Stimulated activated naive CD4-positive, alpha-beta T cell treated with Interleukin-2 at 50 U/mL for 16 hours (primary cell): Measurements from ENCODE around the gene LRRTM3.

Experiments used
- DNase-seq: peaks from one replicate; lab custom pipeline; 2025; lab: John Stamatoyannopoulos, UW

Gene LRRTM3

DNA sequence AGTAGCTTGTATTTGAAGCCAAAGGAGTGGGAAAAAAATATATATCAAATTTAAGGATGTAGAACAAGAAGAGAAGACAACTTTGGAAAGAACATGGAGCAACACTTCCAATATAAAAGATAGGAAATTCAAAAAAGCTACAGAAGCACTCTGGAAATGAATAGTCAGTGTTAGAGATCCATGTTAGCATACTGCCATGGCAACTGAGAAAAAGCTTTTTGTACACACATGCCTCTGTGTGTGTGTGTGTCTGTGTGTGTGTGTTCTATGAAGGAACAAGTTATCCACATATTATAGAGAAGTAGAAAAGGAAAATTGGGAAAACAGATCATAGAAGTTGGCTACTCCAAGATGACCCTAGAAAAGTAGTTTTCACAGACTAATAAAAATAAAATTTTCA lies 96.3 kb downstream of the LRRTM3 start:
- DNase-seq, result no peak

DNA sequence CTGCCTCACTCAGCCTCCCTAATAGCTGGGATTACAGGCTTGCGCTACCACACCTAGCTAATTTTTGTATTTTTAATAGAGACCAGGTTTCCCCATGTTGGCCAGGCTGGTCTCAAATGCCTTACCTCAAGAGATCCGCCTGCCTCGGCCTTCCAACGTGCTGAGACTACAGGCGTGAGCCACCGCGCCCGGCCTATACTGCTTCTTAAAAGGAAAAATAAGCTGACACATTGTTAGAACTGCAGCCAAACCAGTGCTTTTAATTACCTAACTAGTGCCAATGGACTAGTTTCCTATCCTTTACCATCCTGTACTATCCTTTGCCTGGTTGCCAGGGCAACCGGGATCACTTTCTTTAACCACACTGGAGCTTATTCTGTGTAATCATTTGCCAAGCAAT lies 108.0 kb downstream of the LRRTM3 start:
- no peak for DNase-seq

DNA sequence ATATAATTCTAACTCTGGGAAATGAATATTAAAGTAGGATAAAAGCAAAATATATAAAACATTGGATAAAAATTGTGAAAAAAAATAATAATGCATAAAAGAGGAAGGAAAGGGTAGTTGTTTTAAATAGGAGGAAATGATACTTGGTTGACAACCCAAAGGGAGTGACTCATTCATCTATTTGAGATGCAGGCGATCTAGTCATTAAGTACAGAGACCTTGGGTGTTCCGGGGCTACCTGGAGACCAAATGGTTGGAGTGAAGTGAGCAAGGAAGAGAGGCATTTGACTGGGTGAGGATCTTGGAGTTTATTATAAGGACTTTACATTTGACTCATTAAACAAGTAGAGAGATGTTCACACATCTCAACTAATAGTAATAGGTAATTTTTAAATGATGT lies 111.0 kb downstream of the LRRTM3 start:
- DNase-seq, result no peak

DNA sequence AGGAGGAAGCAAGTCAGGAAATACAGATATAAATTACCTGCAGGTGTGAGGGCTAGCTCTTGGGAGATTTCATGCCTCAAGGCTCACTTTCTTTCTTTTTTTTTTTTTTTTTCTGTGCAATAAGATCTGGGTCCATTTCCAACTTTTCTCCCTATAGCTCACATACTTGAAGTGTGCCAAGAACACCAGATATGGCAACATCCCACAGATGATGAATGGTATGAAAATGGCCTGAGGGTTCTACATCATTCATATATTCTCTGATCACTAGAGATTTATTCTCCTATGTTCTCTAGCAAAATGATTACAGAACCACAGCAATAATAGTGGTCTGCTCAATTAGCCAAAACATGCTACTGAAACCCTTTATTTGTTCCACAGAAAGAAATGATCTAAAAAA lies 117.2 kb downstream of the LRRTM3 start:
- no peak for DNase-seq

DNA sequence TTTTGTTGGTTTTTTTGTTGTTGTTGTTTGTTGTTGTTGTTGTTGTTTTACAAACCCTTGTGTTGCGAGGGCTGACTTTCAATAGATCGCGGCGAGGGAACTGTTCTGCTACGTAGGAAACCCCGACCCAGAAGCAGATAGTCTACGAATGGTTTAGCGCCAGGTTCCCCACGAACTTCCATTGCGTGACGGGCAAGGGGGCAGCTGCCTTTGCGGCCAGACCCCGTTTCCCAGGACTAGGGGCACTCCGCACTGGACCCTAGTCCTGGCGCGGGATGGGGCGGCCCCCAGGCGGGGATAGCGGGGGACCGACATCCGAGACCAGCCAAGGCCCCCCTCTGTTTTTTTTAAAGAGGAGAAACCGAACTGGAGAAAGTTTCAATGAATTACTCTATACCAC lies 119.6 kb downstream of the LRRTM3 start:
- no peak for DNase-seq

DNA sequence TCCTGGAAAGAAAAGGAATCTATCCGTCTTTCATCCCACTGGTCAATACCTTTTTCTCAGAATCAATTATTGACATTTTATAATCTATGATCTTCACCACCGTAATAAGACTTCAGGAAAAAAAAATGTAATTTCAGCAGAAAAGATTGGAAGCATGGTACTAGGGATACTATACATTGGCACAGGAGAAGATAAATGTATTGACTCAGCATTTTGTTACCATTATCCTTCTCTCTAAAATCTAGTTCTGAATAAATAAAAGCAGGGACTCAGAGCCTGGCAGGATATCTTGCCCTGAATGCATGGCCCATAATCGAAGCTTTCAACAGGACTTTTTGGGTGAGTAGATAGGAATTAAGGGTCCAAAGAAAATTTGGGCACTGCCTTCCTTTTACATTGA lies 120.7 kb downstream of the LRRTM3 start:
- no peak for DNase-seq

DNA sequence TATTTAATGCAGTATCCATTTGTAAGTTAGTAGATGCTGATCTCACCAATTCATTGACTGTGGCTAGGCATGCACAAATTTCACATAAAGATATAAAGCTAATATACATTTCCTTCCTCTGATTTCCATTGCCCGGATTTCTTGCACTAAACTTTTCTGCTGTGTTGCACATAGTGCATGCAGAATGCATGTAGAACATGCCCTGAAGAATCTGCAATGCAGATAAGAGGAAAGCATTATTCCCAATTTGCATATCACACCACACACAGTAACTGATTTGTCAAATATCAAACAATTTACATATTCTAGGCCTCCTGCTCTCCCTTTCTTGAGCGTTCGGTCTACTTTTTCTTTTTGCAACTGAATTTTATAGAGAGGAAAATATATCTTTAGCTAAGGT lies 124.2 kb downstream of the LRRTM3 start:
- no peak for DNase-seq

DNA sequence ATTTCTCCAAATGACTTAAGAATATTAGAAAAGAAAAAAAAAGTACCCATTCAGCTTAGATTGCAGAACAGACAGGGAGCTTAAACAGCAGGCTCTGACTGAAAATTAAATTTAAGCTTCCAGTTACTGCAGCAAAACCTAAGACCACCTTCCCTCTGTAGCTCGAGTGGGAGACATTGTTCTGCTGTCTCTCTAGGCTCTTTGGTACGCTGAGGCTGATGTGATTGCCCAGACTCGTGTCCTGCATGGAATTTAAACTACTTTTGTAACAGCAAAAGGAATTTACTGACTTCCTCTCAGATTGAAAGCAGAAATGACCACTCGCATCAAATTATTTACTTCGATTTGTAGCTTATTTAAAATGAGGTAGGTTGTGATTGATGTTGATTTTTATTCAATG lies 124.6 kb downstream of the LRRTM3 start:
- DNase-seq, result no peak

DNA sequence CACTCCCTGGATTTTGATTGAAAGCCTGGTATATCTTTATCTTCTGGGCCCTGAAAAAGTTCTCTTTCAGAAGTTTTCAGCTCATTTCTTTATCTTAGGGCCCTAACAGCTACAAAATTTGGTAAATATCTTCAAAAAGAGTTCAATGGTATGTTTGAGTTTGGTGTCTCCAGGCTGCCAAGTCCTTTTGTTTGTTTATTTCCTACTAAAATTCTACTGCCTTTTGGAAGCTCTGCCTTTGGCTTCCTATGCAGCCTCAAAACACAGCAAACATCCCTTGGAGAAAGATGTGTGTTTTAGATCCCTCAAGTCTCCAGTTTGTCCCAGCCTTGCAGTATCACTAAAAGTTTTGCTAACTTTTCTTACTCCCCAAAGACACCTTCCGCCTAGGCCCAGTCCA lies 146.8 kb downstream of the LRRTM3 start:
- no peak for DNase-seq

DNA sequence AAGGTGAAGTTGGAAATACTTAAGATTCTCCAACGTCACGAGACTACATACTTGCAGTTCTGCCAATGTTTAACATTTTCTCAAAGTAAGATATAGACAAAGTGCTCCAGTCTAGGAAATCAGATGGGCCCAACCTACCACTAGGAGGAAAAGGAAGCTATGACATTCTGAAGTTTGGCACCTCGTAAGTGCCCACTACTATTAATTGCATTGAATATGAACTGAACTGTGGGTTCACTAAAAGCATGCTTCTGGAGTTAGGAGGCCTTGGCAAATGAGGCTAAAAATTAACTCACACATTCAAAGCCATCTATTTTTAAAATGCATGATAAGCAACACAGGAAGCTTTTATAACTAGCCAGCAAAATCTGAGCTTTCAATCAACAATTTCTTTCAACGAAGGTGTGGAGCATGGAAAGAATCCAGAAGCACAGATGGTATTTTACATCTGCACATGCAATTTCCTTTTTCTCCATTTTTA lies 149.7 kb downstream of the LRRTM3 start:
- no peak for DNase-seq

DNA sequence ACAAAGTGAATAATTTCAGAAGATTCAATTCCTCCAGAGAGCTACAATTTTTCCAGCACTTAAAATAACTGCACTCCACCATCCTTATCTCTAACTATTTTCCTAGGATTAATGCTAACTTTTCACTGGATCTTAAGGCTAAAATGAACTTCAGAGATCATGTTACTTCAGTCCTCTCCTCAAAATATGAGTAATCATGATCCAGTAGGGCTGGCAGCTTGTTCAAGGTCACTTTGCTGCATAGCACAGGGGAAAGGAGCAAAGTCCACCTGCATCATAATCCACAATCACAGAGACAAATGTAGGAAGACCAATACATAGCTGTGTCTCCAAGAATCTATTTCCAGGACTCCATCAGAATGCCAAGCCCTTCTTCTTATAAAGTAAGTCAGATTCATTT lies 150.3 kb downstream of the LRRTM3 start:
- DNase-seq, result no peak

DNA sequence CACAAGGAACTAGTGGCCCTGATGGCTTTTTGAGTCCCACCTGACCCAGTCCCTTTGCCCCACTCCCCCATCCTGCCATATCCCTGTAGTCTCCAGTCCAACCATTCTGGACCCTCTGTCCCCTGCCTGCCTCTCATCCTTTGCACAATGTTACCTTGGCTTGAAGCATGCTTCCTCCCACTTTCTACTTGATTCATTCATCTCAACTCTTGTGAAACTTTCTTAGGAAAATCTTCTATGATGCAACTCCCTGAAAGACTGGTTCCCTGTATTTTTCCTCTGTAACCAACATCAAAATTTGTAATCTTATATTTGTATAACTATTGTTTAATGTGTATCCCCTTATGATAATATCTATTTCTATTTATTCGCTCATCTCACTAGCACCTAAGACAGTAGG lies 151.5 kb downstream of the LRRTM3 start:
- no peak for DNase-seq

DNA sequence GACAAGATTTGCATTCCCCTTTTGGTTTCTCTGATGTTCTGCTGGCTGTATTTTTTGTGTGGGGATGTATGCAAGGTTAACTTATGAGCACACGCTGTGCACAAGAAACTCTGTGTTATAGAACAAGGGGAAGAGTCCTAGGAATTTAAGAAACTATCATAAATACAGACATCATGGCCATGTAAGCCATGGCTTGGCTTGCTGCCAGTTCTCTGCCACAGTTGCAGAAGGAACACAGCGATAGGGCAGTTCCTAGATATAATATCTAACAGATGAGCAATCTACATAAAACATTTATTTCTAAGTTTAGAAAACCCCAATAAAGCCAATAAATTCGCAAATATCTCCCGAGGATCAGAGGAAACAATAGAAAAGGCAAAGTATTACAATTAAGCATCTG lies 153.3 kb downstream of the LRRTM3 start:
- no peak for DNase-seq

DNA sequence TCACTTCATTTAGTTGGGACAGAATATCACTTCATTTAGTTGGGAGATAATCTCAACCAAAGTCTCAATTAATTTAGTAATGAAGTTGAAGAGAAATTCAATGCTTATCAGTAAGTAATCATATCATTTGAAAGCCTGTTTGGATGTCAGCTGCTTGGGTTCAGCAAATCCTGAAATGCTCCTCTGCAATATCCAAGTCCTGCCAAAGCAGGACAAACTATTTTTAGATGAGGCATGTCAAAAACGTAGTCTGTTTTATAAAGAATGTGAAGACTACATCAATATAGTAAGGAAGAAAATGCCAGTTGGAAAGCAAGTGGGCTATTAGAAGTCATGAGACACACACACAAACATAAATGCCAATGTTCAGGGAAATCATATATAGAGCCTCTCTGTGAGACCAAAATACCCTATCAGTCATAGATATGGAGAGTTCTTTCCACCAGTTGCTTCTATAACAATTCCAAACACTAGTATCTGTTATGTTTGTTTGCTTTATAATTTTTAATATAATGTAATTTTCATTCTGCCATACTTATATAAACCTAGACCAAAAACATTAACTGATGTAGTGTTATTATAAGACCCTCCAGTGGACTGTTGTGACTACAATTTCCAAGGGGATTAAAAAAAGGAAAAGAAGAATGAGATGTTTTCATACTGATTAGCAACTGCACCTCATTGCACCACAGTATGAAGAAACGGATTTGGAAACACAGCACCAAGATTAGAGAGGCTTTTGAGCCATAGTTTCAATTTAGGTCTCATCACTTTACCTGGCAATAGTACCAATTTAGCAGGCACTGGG lies 160.7 kb downstream of the LRRTM3 start:
- DNase-seq, result no peak

DNA sequence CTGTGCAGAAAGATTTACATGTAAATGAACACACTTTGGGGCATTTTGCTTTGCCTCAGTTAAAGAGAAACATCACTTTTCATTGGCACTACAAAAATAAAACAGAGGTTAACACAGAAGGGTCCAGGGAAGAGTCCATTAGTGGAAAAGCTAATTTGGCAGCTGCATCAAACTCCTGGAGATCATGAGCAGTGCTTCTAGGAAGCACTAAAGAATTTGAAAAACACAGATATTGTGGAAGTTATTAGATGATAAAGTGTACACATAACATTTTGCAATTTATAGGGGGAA lies 161.2 kb downstream of the LRRTM3 start:
- DNase-seq, result no peak

DNA sequence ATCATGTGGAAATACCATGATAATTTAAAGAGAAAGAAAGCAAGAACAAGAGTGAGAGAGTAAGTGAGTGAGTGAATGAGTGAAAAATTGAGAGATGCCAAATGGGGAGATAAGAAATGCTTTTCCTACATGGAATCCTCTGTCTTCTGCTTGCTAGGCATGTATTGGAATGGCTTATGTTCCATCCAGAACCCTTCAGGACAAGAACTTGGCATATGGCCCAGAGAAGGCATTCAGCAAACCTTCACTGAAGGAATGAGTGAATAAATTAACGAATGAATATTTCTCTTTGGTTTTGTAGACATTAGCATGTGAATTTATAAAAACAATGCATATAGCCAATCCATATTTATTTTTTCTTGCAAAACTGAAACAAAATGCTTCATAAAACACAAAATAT lies 162.2 kb downstream of the LRRTM3 start:
- DNase-seq, result no peak

DNA sequence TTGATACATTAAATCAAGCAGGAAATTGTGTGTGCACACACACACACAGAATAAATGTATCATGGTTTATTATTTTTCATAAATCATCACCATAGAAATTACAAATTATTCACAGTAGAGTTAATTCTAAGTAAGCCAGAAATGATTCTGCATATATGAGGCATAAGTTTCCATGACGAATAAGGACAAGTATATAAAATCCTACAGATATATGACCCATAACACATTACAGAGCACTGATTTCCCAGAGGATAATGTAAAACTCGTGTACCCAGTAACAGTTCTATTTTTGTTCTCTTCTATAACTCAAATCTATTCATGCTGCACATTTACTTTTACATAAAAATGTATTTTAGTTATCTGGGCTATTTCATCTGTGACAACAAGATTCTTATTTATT lies 169.7 kb downstream of the LRRTM3 start:
- DNase-seq, result no peak

DNA sequence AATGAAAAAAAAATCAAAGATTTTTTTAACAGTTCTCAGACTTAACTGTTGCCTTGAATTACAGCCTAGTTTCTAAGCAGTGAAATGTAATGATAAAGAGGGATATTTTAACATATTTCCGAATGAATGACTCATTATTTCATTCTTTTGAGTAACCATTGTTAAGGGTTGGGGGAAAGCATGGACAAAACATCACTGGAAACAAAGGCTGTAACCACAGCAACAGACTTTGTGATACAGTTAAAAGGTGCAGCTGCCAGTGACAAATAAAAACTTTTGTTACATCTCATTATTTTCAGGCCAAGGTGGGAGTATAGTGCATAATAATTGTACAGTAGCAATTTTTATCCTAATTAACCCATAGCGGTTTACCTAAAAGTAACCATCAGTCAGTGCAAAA lies 172.6 kb downstream of the LRRTM3 start:
- no peak for DNase-seq

DNA sequence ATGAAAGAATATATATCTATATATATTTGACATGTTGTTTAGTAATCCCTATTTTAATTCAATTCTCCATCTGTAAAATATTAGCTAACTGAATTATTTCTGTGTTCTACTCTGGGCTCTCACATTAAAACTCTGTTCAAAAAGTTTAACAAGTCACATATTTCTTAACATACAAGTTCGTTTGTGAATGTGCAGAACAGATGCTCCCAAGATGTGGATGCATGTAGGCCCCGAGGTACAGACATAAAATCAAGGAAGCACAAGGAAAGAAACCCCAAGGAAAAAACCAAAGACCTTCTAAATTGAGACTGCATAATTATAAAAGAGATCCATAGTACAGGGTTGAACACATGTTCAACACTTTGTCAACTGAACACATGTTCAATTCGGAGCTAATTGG lies 175.1 kb downstream of the LRRTM3 start:
- no peak for DNase-seq

DNA sequence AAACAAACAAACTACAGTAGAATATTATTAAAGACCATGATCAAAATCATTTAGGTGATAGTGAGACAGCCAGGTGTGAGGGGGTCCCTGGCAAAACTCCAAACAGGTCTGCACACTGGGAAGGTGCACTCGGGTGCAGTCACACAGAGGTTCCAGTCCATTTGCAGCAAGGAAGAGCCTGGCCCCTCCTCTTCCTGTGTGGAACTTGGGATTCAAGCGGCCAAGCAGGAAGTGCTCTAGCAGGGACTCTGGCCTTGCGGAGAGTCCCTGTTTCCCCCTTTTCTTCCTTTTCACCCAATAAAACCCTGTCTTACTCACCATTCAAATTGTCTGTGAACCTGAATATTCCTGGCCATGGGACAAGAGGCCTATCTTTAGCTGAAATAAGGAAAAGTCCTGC lies 181.8 kb downstream of the LRRTM3 start:
- DNase-seq, result no peak

DNA sequence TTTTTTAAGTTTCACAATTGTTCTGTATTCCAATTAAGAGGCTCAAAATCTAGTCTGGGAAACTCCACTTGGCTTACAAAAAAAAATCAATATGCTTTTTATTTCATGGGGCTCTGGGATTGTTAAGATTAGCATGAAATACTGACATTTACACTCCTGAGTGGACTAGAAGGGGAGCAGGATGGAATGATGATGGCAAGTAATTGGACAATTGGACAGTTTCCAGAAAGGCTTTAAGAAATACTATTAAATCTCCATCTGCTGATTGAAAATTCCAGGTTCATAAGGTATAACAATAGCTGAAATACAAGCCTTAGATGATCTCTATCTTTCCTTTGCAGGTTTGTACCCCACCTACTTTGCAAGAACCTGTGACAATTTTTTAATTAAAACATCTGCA lies 184.4 kb downstream of the LRRTM3 start:
- DNase-seq, result no peak

DNA sequence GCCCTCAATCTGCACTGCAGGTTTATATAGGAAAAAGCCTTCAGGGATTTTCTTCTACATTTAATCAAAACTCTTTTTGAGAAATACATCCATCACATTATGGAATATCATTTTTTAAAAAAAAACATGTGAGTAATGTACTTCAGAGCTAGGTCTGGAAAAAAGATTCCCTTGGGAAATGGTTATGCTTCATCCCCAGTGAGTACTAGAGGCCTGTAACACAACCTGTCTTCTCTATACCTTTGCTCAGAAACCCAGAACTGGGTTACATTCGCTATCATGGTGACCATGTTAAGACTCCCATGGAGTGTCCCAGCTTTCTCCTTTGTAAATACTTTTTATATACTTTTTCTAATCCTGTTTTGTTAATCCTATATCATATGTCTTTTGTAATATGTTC lies 186.9 kb downstream of the LRRTM3 start:
- DNase-seq, result no peak

DNA sequence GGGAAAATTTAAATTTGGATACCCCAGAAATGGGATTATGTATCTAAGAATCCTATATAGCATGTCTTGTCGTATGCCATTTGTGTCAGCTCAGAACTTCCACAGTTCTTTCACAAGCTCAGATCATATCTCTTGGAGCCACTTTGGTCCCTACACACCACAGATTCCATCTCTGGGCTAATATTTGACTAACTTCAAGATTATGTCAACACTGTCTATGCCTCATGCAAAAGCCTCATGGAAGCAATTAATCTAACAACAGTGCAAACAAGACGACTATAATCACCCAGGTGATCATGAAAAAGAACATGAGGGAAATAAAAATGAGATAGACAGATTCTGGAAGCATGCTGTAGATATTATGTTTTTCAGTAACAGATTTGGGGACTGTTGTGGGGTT lies 189.1 kb downstream of the LRRTM3 start:
- DNase-seq, result no peak

DNA sequence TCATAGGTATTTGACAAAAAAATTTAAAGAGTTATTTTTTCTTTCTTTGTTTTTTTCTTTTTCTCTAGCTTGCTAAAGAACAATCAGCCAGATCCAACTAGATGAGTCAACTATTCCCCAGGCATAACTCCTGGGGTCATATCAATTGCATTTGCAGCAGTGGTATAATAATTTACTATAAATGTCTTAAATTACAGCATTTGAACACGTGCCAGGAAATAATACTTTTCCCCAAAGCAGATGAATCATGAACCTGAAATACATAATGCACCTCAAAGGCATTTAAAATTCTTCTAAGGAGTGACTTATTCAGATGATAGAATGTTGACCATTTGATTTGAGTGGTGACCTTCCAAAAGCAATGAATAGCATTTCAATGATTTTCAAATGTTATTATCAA lies 190.1 kb downstream of the LRRTM3 start:
- no peak for DNase-seq

DNA sequence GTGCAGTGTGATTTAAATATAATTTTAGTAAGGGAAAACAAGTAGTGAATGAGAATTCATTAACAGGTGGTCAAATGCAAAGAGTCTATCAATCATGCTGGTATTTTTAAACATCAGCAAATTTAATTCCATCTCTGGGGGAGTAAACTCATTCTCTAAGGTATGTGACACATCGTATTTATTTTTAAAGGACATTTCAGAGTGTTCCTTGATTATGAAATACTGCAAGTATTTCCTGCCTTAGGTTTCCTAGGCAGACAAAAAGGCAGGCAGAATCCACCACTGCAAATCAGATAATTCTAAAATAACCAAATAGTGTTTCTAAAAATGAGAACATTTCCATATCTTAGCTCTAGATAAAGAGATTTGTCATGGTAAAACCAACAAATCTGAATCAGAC lies 193.8 kb downstream of the LRRTM3 start:
- no peak for DNase-seq
